Stimulated activated effector memory CD8-positive, alpha-beta T cell treated with anti-CD3 and anti-CD28 coated beads, Interleukin-12 subunit alpha, Interleukin-12 subunit beta, amount 100 ng/mL, for 72 hours (primary cell): ENCODE measurements around the gene MYL12A.
"Not testable (repeated sequence)": the region's sequence is repeated elsewhere in the genome, so short reads cannot be mapped to it uniquely, and the experiment has no call there.

Source experiments
- ATAC-seq: fragments of 150-1000 bp; cut with Tn5 transposase; 2 replicates; pipeline ENCODE4 v1.10.0; 2021
- DNase-seq, 2 donors: peaks; one replicate each; pipeline ENCODE4 v3.0.0; 2021 to 2022; ENCODE audit warnings: low spot score in 2 of 2
- H3K27ac Mint-ChIP-seq: one replicate; pipeline ENCODE4 v1.8.0; 2022; ENCODE audit warnings: mild to moderate bottlenecking, mixed read lengths
- H3K36me3 Mint-ChIP-seq: one replicate; pipeline ENCODE4 v1.8.0; 2022; ENCODE audit warnings: mild to moderate bottlenecking, mixed read lengths
- H3K4me1 Mint-ChIP-seq: one replicate; pipeline ENCODE4 v1.8.0; 2022; ENCODE audit warnings: mixed read lengths
- H3K4me3 Mint-ChIP-seq: one replicate; pipeline ENCODE4 v1.8.0; 2022; ENCODE audit warnings: mild to moderate bottlenecking, mixed read lengths
- H3K9me3 Mint-ChIP-seq: one replicate; pipeline ENCODE4 v1.8.0; 2022; ENCODE audit warnings: mixed read lengths

Gene MYL12A

GRCh38 chr18:3247240-3248061 lies at the start of gene MYL12A:
Gene MYL12A, plus strand, starts transcription at chr18:3247801. Its CDS starts 5,447 bp downstream, at chr18:3253248.
- H3K27ac Mint-ChIP-seq, result peak within 1 kb of the TSS; percentile 99
- peak; percentile 89 to 98 for DNase-seq
- H3K36me3 Mint-ChIP-seq, result peaks cover 49% of the 10 kb centered on the region

DNA sequence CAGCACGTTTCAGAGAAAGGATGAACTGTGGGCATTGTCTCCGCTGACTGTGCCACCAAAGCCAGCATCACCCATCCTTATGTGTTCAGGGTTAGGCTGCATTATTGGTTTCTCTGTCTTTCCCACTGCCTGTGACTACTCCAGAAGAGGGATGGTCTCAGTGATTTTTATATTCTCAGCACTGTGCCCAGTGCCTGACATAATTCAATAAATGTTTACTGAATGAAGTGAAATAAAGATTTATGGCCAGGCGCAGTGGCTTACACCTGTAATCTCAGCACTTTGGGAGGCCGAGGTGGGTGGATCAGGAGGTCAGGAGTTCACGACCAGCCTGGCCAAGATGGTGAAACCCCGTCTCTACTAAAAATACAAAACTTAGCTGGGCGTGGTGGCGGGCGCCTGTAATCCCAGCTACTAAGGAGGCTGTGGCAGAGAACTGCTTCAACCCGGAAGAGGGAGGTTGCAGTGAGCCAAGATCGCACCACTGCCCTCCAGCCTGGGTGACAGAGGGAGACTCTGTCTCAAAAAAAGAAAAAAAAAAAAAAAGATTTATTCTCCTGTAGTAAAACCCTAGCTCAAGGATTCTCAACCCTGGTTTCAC lies 49.2 kb upstream of the MYL12A start:
- H3K4me3 Mint-ChIP-seq, H3K36me3 Mint-ChIP-seq, H3K27ac Mint-ChIP-seq, H3K4me1 Mint-ChIP-seq, ATAC-seq, DNase-seq, H3K9me3 Mint-ChIP-seq: not testable (repeated sequence)

More at GRCh38 chr18:3247240-3248061, at the start of gene MYL12A:
- peaks cover 34% of the 10 kb centered on the region for H3K4me1 Mint-ChIP-seq
- ATAC-seq, result peak; percentile 87
- H3K4me3 Mint-ChIP-seq, result peak within 1 kb of the TSS; percentile 82
- H3K9me3 Mint-ChIP-seq, result no peaks in the 10 kb centered on the region

DNA sequence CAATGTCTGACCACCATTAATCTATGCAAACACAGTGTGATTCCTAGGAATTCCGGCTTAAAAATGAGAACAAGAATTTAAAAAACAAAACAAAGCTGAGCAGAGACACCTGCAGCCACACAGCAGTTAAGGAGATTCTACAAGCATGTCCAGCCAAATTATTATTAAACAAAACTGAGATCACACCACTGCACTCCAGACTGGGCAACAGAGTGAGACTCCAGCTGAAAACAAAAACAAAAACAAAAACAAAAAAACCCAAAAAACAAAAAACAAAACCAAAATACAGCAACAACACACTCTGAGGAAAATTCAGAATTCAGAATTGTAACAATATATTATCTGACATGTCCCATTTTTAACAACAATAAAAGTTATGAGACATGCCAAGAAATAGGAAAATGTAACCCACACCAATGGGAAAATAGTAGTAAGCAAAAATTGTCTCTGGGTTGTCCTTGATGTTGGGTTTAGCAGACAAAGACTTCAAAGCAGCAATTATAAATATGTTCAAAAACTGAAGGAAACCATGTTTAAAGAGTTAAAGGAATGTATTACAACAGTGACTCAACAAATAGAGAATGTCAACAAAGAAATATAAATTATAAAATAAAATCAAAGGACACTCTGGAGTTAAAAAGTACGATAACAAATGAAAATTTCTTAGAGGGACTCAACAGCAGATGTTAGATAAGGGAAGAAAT lies 47.5 kb upstream of the MYL12A start:
- no peak for ATAC-seq
- H3K36me3 Mint-ChIP-seq, result no peaks in the 10 kb centered on the region
- no peak for DNase-seq
- H3K4me3 Mint-ChIP-seq, result no peak overlapping the region
- no peaks in the 10 kb centered on the region for H3K4me1 Mint-ChIP-seq
- no peak overlapping the region for H3K27ac Mint-ChIP-seq
- peaks cover 12% of the 10 kb centered on the region for H3K9me3 Mint-ChIP-seq

DNA sequence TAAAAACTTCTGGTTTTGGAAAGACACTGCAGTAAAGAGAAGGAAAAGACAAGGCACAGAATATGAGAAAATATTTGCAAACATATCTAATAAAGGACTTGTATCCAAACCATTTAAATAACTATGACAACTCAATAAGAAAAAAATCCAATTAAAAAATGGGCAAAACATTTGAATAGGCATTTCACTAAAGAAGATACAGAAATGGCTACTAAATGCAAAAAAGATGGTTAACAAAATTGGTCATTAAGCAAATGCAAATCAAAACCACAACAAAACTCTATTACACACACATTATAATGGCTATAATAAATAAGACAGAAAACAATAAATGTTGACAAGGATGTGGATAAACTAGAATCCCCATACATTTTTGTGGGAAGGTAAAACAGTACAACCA lies 42.4 kb upstream of the MYL12A start:
- Mint-ChIP-seq H3K9me3 (peaks cover 17% of the 10 kb centered on the region), H3K27ac (no peak overlapping the region), H3K4me1 (peaks cover 10% of the 10 kb centered on the region), H3K36me3 (no peaks in the 10 kb centered on the region), H3K4me3 (no peak overlapping the region)
- DNase-seq (no peak), ATAC-seq (no peak)

- Mint-ChIP-seq H3K36me3 (no peaks in the 10 kb centered on the region), H3K4me1 (peaks cover 14% of the 10 kb centered on the region), H3K4me3 (no peak overlapping the region), H3K27ac (no peak overlapping the region), H3K9me3 (peaks cover 17% of the 10 kb centered on the region)
- DNase-seq, result no peak
- peak; percentile 66 for ATAC-seq
Measured at GRCh38 chr18:3207565-3207964, 40.0 kb upstream of the MYL12A start.

DNA sequence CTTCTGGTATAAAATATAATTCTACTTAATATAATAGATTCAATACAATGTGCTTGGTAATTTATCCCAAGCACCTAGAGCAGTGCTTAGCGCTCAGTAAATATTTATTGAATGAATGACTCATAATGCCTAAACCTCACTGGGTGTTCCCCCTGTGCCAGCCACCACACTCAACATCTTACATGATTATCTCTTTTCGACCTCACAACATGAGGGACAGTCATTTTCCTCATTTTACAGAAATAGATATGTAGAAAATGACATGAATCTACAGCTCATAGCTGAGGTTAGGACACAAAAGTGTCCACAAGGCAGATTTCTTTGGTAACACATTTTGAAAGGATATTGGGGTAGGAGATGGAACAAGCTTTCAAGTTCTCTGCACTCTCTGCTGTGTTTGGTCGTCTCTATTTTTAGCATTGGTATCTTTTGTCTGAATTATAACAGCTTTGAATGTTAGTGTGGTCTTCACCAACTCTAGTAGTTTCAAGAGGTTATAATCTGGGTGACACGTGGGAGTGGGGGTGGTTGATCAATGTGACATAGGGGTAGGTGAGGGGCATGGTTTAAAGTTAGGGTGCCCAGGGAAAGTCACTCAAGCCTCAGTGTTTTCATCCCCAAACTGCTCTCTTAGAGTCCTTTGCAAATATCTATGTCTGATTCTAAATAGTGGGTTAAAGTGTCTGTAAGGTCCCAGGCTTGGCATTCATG lies 37.6 kb upstream of the MYL12A start:
- Mint-ChIP-seq H3K4me3 (no peak overlapping the region), H3K36me3 (no peaks in the 10 kb centered on the region), H3K9me3 (peaks cover 7% of the 10 kb centered on the region), H3K4me1 (peaks cover 14% of the 10 kb centered on the region), H3K27ac (peak overlapping the region; percentile 53)
- DNase-seq (no peak), ATAC-seq (peak; percentile 95)

DNA sequence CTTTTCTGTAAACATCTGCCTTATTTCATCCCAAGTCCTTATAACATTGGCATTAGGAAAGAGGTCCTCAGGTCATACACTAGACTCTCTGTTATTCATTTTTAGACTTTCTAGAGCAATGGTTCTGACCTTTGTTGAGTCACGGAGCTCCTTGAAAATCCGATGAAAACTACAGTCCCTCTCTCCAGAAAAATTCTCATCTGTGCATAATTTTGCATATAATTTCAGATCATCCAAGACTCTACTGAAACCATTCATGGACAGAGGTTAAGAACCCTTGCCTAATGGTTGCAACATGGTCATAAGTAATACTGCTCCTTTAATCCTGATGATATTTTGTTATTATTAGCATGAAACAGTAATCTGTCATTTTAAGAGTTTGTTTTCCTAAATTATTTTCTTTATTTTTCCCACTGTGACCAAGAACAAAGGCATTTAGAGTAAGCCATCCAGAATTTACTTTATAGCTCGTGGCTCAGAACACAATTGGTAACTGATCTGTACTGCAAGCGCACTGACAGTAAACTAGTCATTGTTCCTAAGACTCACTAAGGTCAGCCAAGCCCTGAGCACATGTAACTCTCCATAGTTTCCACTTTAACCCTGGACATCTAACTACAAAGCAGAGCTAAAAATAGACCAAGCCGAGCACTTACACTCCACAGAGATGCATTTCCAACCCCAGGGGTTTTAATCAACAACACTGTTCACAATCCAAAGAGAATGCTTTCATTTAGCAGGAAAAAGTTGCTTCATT lies 36.2 kb upstream of the MYL12A start:
- Mint-ChIP-seq H3K9me3 (peaks cover 2% of the 10 kb centered on the region), H3K4me1 (peaks cover 14% of the 10 kb centered on the region), H3K27ac (no peak overlapping the region), H3K4me3 (no peak overlapping the region), H3K36me3 (no peaks in the 10 kb centered on the region)
- ATAC-seq (no peak), DNase-seq (no peak)

DNA sequence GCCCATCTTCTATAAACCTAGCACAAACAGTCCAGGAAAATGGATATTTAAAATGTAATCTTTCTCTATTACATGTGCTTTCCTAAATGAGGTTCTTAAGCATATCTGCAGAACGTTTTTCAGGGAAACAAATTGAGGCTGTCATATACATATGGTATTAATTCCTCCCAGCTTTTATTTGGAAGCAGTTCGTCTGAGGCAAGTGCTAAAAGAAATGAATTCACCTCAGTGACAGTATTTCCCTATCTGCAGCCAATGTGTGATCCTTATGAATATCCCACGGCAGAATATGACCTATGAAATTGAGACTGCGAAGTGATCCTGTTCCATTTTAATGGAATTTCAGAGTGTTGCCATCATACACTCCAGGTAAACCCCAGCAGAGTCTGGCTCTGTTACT lies 34.9 kb upstream of the MYL12A start:
- Mint-ChIP-seq H3K36me3 (no peaks in the 10 kb centered on the region), H3K4me3 (no peak overlapping the region), H3K27ac (no peak overlapping the region), H3K4me1 (peaks cover 14% of the 10 kb centered on the region), H3K9me3 (no peaks in the 10 kb centered on the region)
- DNase-seq, result no peak
- ATAC-seq, result no peak

- ATAC-seq (peak; percentile 44), DNase-seq (no peak)
- no peaks in the 10 kb centered on the region for H3K9me3 Mint-ChIP-seq
- H3K4me1 Mint-ChIP-seq, result peaks cover 14% of the 10 kb centered on the region
- H3K36me3 Mint-ChIP-seq, result no peaks in the 10 kb centered on the region
- no peak overlapping the region for H3K4me3 Mint-ChIP-seq
- H3K27ac Mint-ChIP-seq, result no peak overlapping the region
Measured at GRCh38 chr18:3213300-3214059, 34.1 kb upstream of the MYL12A start.

- Mint-ChIP-seq H3K4me1 (peaks cover 14% of the 10 kb centered on the region), H3K36me3 (no peaks in the 10 kb centered on the region), H3K4me3 (no peak overlapping the region), H3K9me3 (no peaks in the 10 kb centered on the region), H3K27ac (no peak overlapping the region)
- no peak for ATAC-seq
- DNase-seq, result no peak
Measured at GRCh38 chr18:3214855-3215637, 32.6 kb upstream of the MYL12A start.

GRCh38 chr18:3216987-3217386 lies 30.6 kb upstream of the MYL12A start:
- DNase-seq, result no peak
- H3K4me3 Mint-ChIP-seq, result no peak overlapping the region
- no peaks in the 10 kb centered on the region for H3K9me3 Mint-ChIP-seq
- no peak for ATAC-seq
- no peak overlapping the region for H3K27ac Mint-ChIP-seq
- no peaks in the 10 kb centered on the region for H3K36me3 Mint-ChIP-seq
- H3K4me1 Mint-ChIP-seq, result peaks cover 9% of the 10 kb centered on the region

DNA sequence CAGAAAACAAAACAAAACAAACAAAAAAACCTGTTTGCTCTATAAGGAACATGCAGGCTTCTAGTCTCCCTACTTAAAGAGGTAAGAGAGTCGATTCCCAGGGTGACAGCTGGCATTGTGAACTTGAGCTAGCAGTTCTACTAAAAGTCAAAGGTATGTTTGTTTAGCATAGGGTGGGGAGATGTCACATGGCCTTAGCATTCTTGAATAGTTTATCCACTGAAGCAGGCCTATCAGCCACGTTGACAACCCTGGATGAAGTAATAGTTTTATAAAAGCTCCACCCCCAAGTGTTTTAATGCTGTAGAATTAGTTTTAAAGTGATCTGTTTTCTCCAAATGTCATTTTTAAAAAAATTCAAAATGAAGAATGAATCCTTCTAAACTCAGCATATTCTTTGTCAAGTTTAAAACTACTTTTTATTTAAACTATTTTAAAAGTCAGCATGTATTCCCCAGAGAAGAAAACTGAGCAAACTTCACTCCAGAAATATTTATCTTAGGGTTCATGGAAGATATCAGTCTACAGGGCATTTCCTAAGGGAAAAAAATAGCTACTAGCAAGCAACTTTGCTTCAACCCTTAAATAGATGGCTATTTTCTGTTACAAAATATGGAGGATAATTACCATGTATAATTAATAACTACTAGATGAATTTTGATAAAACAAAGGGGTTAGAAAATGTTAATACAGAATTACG lies 29.5 kb upstream of the MYL12A start:
- no peaks in the 10 kb centered on the region for H3K36me3 Mint-ChIP-seq
- H3K9me3 Mint-ChIP-seq, result no peaks in the 10 kb centered on the region
- no peak overlapping the region for H3K27ac Mint-ChIP-seq
- ATAC-seq (no peak), DNase-seq (no peak)
- H3K4me1 Mint-ChIP-seq, result peaks cover 10% of the 10 kb centered on the region
- H3K4me3 Mint-ChIP-seq, result no peak overlapping the region

DNA sequence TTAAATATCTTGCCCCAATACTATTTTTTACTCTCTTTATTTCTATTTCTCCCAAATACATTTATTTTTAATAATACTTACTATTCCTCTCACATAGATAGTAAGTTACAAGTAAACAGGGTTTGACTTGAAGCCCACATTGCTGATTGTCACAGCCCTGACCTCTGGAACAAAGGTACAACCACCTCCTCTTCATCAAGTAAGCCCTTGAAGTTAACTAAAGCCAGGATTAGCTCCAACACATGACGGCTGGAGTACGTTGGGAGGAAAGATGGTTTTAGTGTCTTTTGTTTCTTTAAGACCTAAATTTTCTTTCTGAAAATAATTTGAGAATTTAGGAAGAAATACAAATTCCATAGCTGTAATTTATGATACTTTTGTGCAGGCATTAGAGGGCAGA lies 28.8 kb upstream of the MYL12A start:
- DNase-seq (no peak), ATAC-seq (no peak)
- no peak overlapping the region for H3K27ac Mint-ChIP-seq
- H3K36me3 Mint-ChIP-seq, result no peaks in the 10 kb centered on the region
- no peaks in the 10 kb centered on the region for H3K9me3 Mint-ChIP-seq
- H3K4me1 Mint-ChIP-seq, result peaks cover 16% of the 10 kb centered on the region
- H3K4me3 Mint-ChIP-seq, result no peak overlapping the region
